HepG2 (cell line): Measurements from ENCODE around the gene FGFR3. TPM values are rescaled to one million over a fixed set of nuclear protein-coding genes. Genes with fewer than 3 reads are reported as not detected.

Experiments
- CBX2 ChIP-seq, 2 experiments: fragments of 200-600 bp in 1 of 2; sonication (generic); formaldehyde crosslinking in 1 of 2; IDR thresholded peaks; 2 replicates each; pipeline versions ENCODE4 v1.7.0 to v1.8.1; 2018 to 2022; ENCODE audit warnings: low read depth in 2 of 2, low read length in 1 of 2, mild to moderate bottlenecking in 1 of 2, missing genetic modification reagents in 1 of 2
- DR1 ChIP-seq: sonication (generic); formaldehyde crosslinking; IDR thresholded peaks from 2 replicates; pipeline ENCODE4 v1.8.0; 2021; ENCODE audit warnings: mild to moderate bottlenecking, missing genetic modification reagents, inconsistent platforms
- ELF3 ChIP-seq: IDR thresholded peaks from 2 replicates; pipeline ENCODE4 v1.6.1; 2016; ENCODE audit warnings: missing genetic modification reagents, missing compliant biosample characterization
- HNRNPLL ChIP-seq: fragments of 200-400 bp; formaldehyde crosslinking; IDR thresholded peaks from 2 replicates; pipeline ENCODE4 v1.6.1; 2017; ENCODE audit warnings: mild to moderate bottlenecking, low read depth, low read length; ENCODE audit not compliant: poor library complexity, severe bottlenecking
- HOMEZ ChIP-seq: IDR thresholded peaks from 2 replicates; pipeline ENCODE4 v1.6.1; 2016; ENCODE audit warnings: low read depth
- NBN ChIP-seq: fragments of 450-650 bp; conservative IDR thresholded peaks from 2 replicates; pipeline ENCODE4 v1.6.1; 2017
- PITX1 ChIP-seq: sonication (generic); formaldehyde crosslinking; IDR thresholded peaks from 2 replicates; pipeline ENCODE4 v1.5.1; 2020; ENCODE audit warnings: mild to moderate bottlenecking, missing genetic modification reagents
- RBFOX2 ChIP-seq: fragments of 200-400 bp; formaldehyde crosslinking; IDR thresholded peaks from 2 replicates; pipeline ENCODE4 v1.6.1; 2017; ENCODE audit warnings: low read depth, mild to moderate bottlenecking, low read length
- STAT5B ChIP-seq: sonication (generic); formaldehyde crosslinking; IDR thresholded peaks from 2 replicates; pipeline ENCODE4 v1.4.0; 2020; ENCODE audit warnings: missing genetic modification reagents
- TERF1 ChIP-seq: sonication (generic); formaldehyde crosslinking; IDR thresholded peaks from 2 replicates; pipeline ENCODE4 v1.8.0; 2022; ENCODE audit warnings: mild to moderate bottlenecking, missing genetic modification reagents, moderate library complexity
- ZHX2 ChIP-seq, 2 experiments: sonication (generic) in 1 of 2; formaldehyde crosslinking in 1 of 2; IDR thresholded peaks; 2 replicates each; pipeline versions ENCODE4 v1.6.1 to v1.9.0; 2014 to 2022; ENCODE audit warnings: antibody characterized with exemption in 1 of 2, borderline replicate concordance in 1 of 2, inconsistent platforms in 1 of 2, low read depth in 1 of 2, missing genetic modification reagents in 1 of 2
- ZKSCAN1 ChIP-seq: fragments of 150-350 bp; IDR thresholded peaks from 2 replicates; pipeline ENCODE4 v1.6.1; 2014; ENCODE audit warnings: low read length
- ZNF17 ChIP-seq: sonication (generic); formaldehyde crosslinking; IDR thresholded peaks from 2 replicates; pipeline ENCODE4 v1.5.0; 2020; ENCODE audit warnings: mild to moderate bottlenecking, missing genetic modification reagents
- ZNF574 ChIP-seq: sonication (generic); formaldehyde crosslinking; IDR thresholded peaks from 2 replicates; pipeline ENCODE4 v1.4.0; 2020; ENCODE audit warnings: missing genetic modification reagents
- ZNF607 ChIP-seq: sonication (generic); formaldehyde crosslinking; IDR thresholded peaks from 2 replicates; pipeline ENCODE4 v1.5.1; 2020; ENCODE audit warnings: missing genetic modification reagents, mild to moderate bottlenecking, borderline replicate concordance
- ZNF740 ChIP-seq: sonication (generic); formaldehyde crosslinking; IDR thresholded peaks from 2 replicates; pipeline ENCODE4 v1.4.0; 2020; ENCODE audit warnings: missing genetic modification reagents
- polyA plus RNA-seq, 8 experiments: library from polyadenylated mRNA; depleted of rRNA in 3 of 8; stranded (reverse) in 7 of 8; unstranded in 1 of 8; fragments of >200 nt; fragmentation: Illumina TruSeq in 4 of 8; extraction: Trizol in 4 of 8; gene quantifications; 2 replicates each; pipeline versions ENCODE4 v1.2.1 to v1.2.3, GENCODE V29; 2011 to 2016; ENCODE audit warnings: low read depth in 4 of 8, missing spikeins in 1 of 8, mixed read lengths in 1 of 8; ENCODE audit not compliant: insufficient read depth in 1 of 8
- total RNA-seq, 5 experiments: library from RNA; depleted of rRNA; stranded (reverse); fragments of >200 nt; fragmentation: Illumina TruSeq; extraction: Trizol; gene quantifications; 2 replicates each; pipeline ENCODE4 v1.2.3, GENCODE V29; 2016; ENCODE audit warnings: low read depth in 1 of 5

FGFR3 gene
- total and polyA plus RNA-seq, 2 of the 13 experiments (the other 11 are each of a cell fraction or from before 2014, with no cell fraction given), result 103 to 109 TPM

- TF ChIP-seq HOMEZ, result no peak
- TF ChIP-seq PITX1 (CRISPR knock-in tag), result no peak
- TF ChIP-seq ZHX2 (IDR thresholded peaks at IDR 0.05; ENCODE audit: low read depth), result no peak
- no peak for TF ChIP-seq ZHX2 (CRISPR knock-in tag; IDR thresholded peaks at IDR 0.05; ENCODE audit: borderline replicate concordance)
- no peak for TF ChIP-seq STAT5B (CRISPR knock-in tag)
- TF ChIP-seq ELF3 (CRISPR knock-in tag), result no peak
- TF ChIP-seq DR1 (CRISPR knock-in tag), result no peak
- TF ChIP-seq ZNF740 (CRISPR knock-in tag), result peak; percentile 92
- no peak for TF ChIP-seq NBN
- no peak for TF ChIP-seq ZNF574
- TF ChIP-seq RBFOX2, result no peak; the same call in 1 of the 2 replicates
- TF ChIP-seq ZNF17, result no peak
- no peak for TF ChIP-seq CBX2 (IDR thresholded peaks at IDR 0.05; ENCODE audit: low read depth, low read length)
- TF ChIP-seq CBX2 (CRISPR knock-in tag; IDR thresholded peaks at IDR 0.05; ENCODE audit: low read depth), result no peak
- no peak for TF ChIP-seq ZNF607 (CRISPR knock-in tag)
- no peak for TF ChIP-seq ZKSCAN1
- TF ChIP-seq TERF1 (CRISPR knock-in tag), result no peak
- TF ChIP-seq HNRNPLL, result no peak
Measured at GRCh38 chr4:1797298-1797860, 4.3 kb downstream of the FGFR3 start (continued).
